GM19468 (cell line): ENCODE data around the gene SP7.
"Not testable (repeated sequence)": the region's sequence is repeated elsewhere in the genome, so short reads cannot be mapped to it uniquely, and the experiment has no call there.

Experiments used
- ATAC-seq: cut with Tn5 transposase; IDR thresholded peaks from one replicate; pipeline ENCODE4 v1.9.1; 2021; ENCODE audit warnings: mild to moderate bottlenecking, moderate library complexity, moderate number of reproducible peaks; ENCODE audit not compliant: unreplicated experiment; ENCODE audit errors: extremely low read depth

SP7 gene

DNA sequence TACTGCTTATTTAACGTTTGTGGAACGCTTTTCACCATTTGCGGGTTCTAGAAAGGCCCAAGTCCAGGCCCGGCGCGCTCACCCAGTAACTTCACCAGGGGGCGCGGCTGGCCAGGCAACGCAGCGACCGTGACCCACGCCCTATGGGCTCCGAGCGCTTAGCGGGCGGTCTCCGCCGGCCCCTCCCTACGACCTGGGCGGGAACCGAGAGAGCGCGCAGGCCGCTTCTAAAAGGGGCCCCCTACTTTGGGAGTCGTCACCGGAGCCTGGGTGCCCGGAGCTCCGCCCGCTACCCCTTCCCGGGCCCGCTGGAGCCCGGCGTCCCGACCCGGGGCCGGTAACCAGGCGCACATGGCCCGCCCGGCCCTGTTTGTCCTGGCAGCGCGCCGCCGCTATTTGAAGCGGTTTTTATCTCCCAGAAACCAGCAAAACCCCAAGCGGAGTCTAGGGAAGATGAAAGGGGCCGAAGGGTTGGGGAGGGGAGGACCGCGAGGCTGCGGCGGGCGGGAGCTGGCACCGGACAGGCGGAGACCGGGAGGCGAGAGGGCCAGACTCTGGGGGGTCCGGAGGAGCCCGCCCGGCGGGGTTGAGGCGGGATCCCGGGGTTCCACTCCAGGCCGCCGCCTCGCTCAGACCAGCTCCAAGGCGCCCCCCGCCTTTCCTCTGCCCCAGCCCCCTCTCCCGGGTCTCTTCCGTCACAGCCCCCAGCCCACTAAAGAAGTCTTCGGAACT, 11.2 kb downstream of the SP7 start:
- peak; percentile 42 for ATAC-seq

DNA sequence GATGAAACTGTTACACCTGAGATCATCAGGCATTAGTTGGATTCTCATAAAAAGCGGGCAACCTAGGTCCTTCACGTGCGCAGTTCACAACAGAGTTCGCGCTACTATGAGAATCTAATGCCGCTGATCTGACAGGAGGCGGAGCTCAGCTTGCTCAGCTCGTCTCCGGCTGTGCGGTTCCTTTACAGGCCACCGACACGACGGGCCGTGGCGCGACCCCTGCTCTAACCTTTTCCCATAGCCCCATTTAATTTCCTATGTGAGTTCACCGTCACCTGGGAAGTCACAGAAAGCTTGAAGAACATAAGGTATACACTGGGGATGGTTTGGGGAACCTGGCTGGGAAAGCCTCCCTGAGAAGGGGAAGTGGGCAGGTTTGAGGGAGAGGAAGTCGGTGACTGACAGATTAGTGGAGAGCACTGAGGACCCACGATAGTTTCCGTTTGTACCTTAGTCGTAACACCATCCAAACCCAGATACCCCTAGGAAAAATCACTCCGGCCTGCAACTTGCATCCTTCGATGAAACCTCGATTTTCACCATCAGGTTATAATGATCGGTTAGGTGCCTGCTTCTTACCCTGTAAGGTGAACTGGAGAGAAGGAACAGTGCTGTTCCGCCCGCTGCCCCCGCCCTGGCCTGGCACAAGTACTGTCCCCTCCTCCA, 11.9 kb downstream of the SP7 start:
- ATAC-seq = no peak

DNA sequence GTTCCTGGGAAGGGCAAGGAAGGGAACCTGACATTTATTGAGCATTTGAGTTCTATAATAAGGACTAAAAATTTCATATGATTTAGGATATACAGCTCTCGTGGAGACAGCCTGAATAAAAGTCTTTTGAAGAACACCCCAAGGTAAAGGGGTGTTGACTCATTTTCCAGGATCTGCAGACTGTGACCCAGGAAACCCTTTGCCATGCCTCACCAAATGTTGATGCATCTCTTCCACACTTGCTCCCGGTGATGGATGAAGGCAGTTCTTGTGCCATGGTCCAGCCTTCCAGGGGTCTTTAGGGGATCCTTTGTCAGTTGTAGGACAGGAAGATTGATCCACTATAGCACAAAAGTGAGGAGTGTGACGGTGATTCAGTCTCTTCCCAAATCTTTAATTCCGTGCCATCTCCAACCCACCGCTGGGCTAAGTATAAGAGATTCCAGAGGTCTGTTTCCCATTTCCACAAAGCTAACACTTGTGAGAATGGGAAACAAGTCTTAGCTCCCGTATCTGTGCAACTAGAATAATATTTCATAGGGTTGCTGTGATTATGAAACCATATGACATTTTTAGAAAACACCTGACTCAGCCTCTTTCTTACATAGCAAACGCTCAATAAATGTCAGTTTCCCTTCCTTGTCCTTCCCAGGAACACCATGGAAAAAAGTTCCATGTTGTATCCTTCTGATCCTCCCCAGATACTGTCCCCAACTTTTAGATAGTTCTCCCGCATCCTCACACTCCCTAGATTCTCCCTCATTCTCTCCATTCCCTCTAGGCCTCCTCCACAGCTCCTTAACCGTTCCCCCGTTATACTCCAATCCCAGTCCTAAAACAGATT, 15.6 kb downstream of the SP7 start:
- no peak for ATAC-seq

DNA sequence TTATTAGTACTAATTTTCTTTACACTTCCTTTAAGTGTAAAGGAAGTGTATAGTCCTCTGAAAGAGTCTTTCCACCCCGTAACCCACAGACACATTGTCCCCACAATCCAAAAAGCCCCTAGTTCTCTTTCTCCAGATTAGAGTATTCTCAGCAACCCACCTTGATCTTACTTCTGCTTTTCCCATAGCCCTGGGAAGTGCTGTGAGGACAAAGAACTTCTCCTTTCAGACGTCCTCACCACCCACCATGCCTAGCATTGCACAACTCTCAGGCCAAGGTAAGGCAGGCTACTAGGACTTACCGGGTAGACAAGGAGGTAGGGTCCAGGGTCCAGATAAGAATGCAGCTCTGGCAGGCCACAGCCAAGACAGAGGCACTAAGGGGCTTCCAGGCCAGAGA, 22.2 kb downstream of the SP7 start:
- ATAC-seq = no peak

DNA sequence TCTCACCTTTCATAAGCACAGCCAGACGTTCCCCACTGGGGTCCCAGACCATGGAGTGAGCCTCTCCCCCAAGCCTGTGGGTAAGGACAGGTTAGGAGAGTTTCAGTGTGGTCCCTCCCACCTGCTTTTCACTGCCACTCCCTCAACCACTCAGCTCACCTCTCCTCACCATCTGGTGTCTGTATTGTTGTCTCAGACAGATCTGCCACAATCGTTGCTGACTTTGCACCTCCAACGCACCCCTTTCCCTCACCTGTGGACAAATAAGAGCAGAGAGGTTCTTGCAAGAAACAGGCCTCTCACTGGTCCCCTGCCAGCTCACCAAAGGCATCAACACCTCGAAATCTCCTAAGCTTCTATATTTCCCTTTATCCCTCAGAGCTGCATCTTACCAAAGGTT, 27.9 kb downstream of the SP7 start:
- ATAC-seq = no peak

DNA sequence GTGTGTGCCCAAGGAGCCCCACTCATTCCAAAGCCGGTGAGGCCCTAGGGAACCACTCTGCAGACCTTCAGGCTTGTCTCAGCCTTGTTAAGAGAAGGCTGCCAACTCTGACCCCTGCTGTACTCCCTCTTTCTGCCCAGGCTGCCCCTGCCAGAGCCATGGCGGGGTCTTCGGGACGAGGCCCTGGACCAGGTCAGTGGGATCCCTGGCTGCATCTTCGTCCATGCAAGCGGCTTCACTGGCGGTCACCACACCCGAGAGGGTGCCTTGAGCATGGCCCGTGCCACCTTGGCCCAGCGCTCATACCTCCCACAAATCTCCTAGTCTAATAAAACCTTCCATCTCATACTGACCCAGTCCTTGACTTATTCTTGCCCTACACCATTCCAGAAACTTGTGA, 29.3 kb downstream of the SP7 start:
- no peak for ATAC-seq

DNA sequence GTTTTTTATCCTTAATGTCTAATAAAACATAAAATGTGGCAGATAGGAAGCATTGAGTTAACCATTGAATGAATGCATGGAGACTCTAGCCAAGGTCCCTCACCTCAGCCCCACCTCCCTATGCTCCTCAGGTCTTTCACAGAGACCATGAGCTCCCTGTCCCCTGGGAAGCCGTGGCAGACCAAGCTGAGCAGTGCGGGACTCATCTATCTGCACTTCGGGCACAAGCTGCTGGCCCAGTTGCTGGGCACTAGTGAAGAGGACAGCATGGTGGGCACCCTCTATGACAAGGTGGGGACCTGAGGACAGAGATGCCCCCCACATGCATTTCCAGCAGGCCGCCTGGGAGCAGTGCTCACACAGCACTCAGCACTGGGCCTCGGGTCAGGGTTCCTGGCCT, 33.3 kb downstream of the SP7 start:
- no peak for ATAC-seq

DNA sequence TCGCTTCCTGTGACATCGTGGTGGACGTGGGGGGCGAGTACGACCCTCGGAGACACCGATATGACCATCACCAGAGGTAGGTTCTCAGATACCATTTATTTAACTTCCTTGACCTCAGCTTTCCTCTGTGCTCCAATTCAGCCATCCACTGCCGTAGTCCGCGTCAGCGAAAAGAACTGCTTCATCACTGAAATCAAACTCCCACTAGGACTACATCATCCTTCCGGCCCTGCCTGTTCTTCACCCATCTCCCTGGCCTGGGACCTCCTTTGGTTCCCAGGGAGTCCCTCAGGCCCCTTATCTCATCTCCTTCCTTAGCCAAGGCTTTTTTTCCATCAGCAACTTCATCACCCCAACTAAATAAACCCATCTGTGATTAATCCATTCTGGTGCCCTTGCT, 36.0 kb downstream of the SP7 start:
- no peak for ATAC-seq

DNA sequence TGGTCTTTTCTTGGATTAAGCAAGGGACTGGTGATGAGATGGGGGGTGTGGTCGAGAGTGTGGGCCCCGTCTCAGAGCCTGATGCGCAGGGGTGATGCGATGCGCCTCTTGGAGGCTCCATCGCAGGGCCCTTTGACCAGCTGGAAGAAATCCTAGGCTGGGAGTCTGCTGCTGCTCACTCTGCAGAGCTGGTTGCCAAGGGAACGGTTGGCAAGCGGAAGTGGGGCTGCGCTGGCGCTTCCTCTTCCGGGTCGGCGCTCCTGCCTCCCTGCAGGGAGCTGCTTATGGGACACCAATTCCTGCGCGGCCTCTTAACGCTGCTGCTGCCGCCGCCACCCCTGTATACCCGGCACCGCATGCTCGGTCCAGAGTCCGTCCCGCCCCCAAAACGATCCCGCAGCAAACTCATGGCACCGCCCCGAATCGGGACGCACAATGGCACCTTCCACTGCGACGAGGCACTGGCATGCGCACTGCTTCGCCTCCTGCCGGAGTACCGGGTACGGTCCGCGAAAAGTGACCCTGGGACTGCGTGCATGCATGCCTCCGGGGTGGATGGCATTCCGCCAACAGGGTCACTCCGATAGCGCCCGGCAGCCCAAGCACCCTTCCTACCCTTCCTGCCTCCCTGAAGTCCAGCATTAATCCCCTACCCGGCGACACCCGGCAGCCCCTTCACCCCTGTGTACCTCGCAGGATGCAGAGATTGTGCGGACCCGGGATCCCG, 36.5 kb downstream of the SP7 start, which contains the start of gene MYG1:
Gene MYG1 (plus strand): TSS at position 242 of the 727 bp plus-strand sequence. CDS start 43 bp downstream, at position 285.
- ATAC-seq = peak; percentile 41

DNA sequence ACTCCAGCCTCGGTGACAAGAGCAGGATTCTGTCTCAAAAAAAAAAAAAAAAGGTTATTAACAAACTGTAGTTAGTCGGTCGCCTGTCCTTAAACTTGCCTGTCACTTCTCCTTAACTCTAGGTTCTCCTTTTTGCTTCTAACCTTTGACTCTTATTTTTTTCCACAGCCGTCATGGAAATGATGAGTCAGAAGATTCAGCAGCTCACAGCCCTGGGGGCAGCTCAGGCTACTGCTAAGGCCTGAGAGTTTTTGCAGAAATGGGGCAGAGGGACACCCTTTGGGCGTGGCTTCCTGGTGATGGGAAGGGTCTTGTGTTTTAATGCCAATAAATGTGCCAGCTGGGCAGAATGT, 37.1 kb downstream of the SP7 start:
- no peak for ATAC-seq

DNA sequence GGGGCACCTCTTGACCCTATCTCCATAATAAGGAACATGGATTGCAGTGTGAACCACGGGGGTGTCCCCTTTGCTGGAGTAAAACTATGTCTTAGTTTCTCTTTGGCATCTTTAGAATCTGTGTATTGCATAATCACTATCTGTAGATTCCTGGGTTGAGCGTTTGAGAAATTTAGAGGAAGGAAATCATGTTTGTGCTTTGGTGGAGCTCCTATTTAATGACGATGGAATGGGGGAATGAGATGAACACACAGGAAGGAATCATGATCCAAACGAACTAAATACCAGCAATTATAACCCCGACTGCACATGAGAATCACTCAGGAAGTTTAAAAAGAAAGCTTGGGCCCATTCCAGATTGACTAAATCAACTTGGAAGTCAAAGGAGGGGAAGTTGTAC, 38.0 kb downstream of the SP7 start:
- ATAC-seq = no peak

DNA sequence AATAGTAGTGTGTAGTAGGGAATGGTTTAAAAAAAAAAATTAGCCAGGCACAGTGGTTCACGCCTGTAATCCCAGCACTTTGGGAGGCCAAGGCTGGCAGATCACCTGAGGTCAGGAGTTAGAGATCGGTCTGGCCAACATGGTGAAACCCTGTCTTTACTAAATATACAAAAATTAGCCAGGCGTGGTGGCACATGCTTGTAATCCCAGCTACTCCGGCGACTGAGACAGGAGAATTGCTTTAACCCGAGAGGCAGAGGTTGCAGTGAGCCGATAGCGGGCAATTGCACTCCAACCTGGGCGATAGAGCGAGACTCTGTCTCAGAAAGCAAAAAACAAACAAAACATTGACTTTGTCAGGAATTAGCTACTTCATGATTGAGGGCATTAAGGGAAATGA, 39.0 kb downstream of the SP7 start:
- ATAC-seq = not testable (repeated sequence)

DNA sequence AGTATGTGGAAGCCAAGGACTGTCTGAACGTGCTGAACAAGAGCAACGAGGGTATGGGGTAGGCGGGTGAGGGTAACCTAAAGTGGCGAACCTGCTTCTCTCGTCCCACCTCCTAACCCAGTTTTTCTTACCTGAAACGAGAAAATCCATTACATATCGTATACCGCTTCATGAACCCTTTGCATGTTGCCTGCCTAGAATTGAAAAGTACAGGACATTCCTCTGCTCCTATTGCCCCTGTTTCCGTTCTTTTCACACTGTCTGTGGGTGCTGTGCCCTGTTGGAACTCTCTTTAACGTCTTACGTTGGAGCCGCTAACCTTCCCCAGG, 40.3 kb downstream of the SP7 start:
- no peak for ATAC-seq

DNA sequence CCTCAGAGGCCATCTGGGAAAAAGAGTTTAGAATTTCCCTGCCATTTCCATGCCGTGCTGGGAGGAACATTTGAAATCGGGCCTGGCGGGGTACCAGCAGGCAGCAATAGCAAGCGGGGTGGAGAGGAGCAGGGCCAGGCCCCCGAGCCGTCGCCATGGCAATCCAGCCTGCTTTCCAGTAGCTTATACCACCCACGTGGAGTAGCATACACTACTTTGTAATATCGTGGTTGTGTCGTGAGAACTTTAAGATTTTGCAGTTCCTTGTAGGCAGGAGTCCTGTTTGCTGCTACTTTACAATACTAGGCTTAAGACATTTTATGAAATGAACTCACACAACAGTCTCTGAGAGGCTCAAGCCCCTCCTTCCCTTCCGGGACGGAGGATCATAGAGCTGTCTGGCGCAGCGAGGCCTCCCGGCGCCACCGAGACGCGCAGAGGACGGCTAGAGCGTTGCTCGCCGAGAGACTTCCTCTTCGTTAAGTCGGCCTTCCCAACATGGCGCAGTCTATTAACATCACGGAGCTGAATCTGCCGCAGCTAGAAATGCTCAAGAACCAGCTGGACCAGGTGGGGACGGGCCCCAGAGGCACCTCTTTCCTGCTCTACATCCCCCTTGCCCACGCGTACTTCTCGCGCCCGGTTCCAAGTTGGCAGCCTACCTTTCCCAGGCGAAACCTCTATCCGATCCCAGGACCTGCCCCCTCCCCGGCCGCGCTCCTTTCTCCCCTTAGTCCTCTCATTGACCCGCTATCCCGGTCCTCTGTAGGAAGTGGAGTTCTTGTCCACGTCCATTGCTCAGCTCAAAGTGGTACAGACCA, 40.9 kb downstream of the SP7 start, which contains the start of gene PFDN5:
Gene PFDN5 (plus strand): TSS at position 473 of the 821 bp plus-strand sequence. CDS start 26 bp downstream, at position 499.
- ATAC-seq = peak; percentile 86

DNA sequence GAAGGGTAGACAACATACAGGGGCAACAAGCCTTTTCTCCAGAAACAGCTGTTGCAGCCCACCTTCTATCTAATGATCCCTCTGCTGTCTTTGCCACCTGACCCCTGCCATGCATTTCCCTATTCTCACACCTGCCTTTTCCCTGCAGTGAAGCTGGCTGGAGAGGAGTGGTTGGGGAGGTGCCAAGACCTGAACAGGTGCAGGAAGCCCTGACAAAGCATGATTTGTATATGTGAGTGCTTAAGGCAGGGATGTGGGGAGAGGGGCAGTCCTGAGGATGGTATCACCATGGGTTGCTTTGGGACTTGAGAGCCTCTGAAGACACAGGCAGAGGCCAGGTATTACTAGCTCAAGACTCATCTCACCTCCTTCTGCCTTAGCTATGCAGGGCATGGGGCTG, 43.7 kb downstream of the SP7 start:
- no peak for ATAC-seq

DNA sequence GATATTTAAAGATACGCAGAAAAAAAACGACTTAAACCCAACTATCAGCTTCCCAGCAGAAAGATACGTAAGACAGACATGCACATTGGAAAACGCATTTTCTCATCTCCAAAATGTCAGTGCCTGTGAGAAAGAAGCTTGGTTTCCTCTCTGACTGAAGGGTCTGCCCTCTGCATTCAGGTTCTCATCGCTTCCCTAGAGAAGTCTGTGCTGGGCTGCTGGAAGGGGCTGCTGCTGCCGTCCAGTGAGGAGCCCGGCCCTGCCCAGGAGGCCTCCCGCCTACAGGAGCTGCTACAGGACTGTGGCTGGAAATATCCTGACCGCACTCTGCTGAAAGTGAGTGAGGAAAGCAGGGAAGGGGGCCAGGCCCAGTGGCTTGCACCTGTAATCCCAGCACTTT, 45.5 kb downstream of the SP7 start:
- no peak for ATAC-seq

DNA sequence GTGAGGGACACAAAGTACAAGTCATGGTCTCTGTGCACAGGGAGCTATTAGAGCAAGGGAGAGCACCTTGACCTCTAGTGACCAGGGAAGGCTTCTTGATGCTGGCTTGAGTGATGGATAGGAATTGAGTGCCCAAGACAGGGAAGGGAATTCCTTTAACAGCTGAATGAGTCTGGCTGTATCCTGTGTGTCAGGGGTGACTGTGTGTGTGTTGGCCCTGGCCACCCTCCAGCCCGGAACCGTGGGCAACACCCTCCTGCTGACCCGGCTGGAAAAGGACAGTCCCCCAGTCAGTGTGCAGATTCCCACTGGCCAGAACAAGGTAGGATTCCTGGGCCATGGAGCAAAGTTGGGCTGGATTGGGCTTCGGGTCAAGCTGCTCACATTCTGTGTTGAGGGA, 46.3 kb downstream of the SP7 start:
- no peak for ATAC-seq

DNA sequence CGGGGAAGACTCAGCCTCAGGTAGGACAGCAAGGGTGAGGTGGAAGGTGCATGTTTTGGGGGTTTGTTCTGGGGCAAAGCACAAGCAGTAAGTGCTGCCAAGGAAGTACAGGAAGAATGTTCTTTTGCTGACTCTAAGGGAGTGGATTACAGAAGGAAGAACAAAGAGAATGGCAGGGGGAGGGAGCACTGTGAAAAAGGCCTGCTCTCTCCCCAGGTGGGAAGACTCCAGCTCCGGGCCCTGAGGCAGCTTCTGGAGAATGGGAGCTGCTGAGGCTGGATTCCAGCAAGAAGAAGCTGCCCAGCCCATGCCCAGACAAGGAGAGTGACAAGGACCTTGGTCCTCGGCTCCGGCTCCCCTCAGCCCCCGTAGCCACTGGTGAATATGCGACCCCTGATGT, 47.8 kb downstream of the SP7 start:
- ATAC-seq = no peak

DNA sequence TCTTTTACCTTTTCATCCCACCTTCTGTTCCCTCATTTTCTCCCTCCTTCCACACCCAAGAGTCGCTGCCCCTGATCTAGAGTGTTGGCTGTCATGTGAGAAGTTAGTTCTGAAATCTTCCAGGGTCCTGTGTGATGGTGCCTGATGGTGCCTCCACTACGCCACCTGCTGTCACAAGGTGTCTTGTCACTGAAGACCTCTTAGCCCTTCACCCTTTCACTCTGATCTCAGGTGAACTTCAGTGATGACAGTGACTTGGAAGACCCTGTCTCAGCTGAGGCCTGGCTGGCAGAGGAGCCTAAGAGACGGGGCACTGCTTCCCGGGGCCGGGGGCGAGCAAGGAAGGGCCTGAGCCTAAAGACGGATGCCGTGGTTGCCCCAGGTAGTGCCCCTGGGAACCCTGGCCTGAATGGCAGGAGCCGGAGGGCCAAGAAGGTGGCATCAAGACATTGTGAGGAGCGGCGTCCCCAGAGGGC, 48.4 kb downstream of the SP7 start:
- ATAC-seq = no peak

DNA sequence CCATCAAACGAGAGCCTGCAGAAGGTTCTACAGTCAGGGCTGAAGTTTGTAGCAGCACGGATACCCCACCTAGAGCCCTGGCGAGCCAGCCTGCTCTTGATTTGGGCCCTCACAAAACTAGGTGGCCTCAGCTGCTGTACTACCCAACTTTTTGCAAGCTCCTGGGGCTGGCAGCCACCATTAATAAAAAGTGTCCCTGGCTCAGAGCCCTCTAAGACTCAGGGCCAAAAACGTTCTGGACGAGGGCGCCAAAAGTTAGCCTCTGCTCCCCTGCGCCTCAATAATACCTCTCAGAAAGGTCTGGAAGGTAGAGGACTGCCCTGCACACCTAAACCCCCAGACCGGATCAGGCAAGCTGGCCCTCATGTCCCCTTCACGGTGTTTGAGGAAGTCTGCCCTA, 49.7 kb downstream of the SP7 start:
- ATAC-seq = no peak
